Measurements from ENCODE around the gene MGAT4B.

GRCh38 chr5:179830818-179831468 is 24.3 kb upstream of the MGAT4B start:
- TF ChIP-seq, protein P1, sequence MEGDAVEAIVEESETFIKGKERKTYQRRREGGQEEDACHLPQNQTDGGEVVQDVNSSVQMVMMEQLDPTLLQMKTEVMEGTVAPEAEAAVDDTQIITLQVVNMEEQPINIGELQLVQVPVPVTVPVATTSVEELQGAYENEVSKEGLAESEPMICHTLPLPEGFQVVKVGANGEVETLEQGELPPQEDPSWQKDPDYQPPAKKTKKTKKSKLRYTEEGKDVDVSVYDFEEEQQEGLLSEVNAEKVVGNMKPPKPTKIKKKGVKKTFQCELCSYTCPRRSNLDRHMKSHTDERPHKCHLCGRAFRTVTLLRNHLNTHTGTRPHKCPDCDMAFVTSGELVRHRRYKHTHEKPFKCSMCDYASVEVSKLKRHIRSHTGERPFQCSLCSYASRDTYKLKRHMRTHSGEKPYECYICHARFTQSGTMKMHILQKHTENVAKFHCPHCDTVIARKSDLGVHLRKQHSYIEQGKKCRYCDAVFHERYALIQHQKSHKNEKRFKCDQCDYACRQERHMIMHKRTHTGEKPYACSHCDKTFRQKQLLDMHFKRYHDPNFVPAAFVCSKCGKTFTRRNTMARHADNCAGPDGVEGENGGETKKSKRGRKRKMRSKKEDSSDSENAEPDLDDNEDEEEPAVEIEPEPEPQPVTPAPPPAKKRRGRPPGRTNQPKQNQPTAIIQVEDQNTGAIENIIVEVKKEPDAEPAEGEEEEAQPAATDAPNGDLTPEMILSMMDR (IDR thresholded peaks at IDR 0.05 in 4 of 5, conservative IDR thresholded peaks at IDR 0.05 in 1 of 5) = no peak
- no peak for TF ChIP-seq POLR2A (IDR thresholded peaks at IDR 0.05)

Measured in gastrocnemius medialis (tissue), 4 donors.